CD4-positive, alpha-beta T cell treated with Interleukin-15 for 1 hour (primary cell): Measurements from ENCODE around the gene POU2F1.

ENCODE experiments used
- DNase-seq: peaks from one replicate; pipeline ENCODE4 v3.0.0-alpha.2; 2020

The POU2F1 gene

GRCh38 chr1:167473761-167474160, 253.1 kb downstream of the POU2F1 start:
- no peak for DNase-seq

- DNase-seq = peak; percentile 46
Measured at GRCh38 chr1:167474191-167474641, 253.5 kb downstream of the POU2F1 start.

- DNase-seq = no peak
Measured at GRCh38 chr1:167476061-167476460, 255.4 kb downstream of the POU2F1 start.
